Peyer's patch (tissue), 4 donors: Measurements from ENCODE around the gene WDR72. TPM values are rescaled to one million over a fixed set of nuclear protein-coding genes. Genes with fewer than 3 reads are reported as not detected.

Source experiments
- DNase-seq, 3 donors: peaks; one replicate each; pipeline ENCODE4 v3.0.0-alpha.2; 2017 to 2019
- H3K27ac ChIP-seq, 4 donors: fragments of 200-600 bp; sonication (generic); one replicate each; pipeline ENCODE4 v1.5.1; 2016 to 2019
- H3K27me3 ChIP-seq, 2 donors: fragments of 200-600 bp; sonication (generic); one replicate each; pipeline ENCODE4 v1.5.1; 2019
- H3K36me3 ChIP-seq, 3 donors: fragments of 200-600 bp; sonication (generic); one replicate each; pipeline ENCODE4 v1.5.1; 2016 to 2019
- H3K4me1 ChIP-seq, 4 donors: fragments of 200-600 bp; sonication (generic); one replicate each; pipeline ENCODE4 v1.5.1; 2016 to 2019
- H3K4me3 ChIP-seq, 4 donors: fragments of 200-600 bp; sonication (generic); 1 replicate in 3 of 4; 2 replicates in 1 of 4; pipeline ENCODE4 v1.5.1; 2016 to 2019; ENCODE audit warnings: mild to moderate bottlenecking in 1 of 4
- H3K9me3 ChIP-seq, 4 donors: fragments of 200-600 bp; sonication (generic); one replicate each; pipeline ENCODE4 v1.5.1; 2016 to 2019; ENCODE audit warnings: mild to moderate bottlenecking in 1 of 4
- POLR2A ChIP-seq, 2 donors: fragments of 450-650 bp; IDR thresholded peaks; one replicate each; pipeline ENCODE4 v1.5.1; 2017; ENCODE audit warnings: antibody characterized with exemption in 2 of 2, mild to moderate bottlenecking in 2 of 2, moderate library complexity in 2 of 2
- total RNA-seq, 4 donors: library from RNA; depleted of rRNA; stranded (reverse); fragments of >200 nt; gene quantifications; one replicate each; pipeline ENCODE4 v1.1.0, GENCODE V29; 2016
- TF ChIP-seq, protein P1 (sequence below), 6 experiments: fragments of 450-650 bp in 4 of 6; fragments of 200-600 bp in 2 of 6; sonication (generic) in 1 of 6; IDR thresholded peaks; one replicate each; pipeline ENCODE4 v1.5.1; 2017 to 2019; ENCODE audit warnings: antibody characterized with exemption in 6 of 6, mild to moderate bottlenecking in 3 of 6, moderate library complexity in 1 of 6

WDR72 gene
- total RNA-seq, 4 donors from 2014 or later: not detected

DNA sequence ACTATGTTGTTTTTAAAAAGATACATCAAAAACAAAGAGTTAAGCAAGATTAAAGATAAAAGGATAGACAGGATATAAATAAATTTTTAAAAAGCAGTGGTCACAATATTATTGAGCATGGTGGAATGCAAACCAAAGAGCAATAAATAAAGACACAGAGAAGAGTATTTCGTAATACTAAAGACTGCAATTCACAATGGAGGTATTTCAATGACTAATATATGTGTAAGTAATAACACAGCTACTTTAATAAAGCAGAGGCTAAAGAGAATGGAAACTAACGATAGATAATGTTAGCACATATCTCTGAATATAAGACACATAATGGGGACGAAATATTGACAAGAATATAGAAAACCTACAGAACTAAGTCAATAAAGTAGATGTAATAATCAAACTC lies 219.6 kb downstream of the WDR72 start:
- Histone ChIP-seq H3K27ac (no peak overlapping the region), H3K27me3 (no peaks in the 10 kb centered on the region), H3K36me3 (no peaks in the 10 kb centered on the region), H3K4me3 (no peak overlapping the region), H3K4me1 (no peaks in the 10 kb centered on the region), H3K9me3 (no peaks in the 10 kb centered on the region)
- no peak for TF ChIP-seq POLR2A (IDR thresholded peaks at IDR 0.05)
- TF ChIP-seq, protein P1, sequence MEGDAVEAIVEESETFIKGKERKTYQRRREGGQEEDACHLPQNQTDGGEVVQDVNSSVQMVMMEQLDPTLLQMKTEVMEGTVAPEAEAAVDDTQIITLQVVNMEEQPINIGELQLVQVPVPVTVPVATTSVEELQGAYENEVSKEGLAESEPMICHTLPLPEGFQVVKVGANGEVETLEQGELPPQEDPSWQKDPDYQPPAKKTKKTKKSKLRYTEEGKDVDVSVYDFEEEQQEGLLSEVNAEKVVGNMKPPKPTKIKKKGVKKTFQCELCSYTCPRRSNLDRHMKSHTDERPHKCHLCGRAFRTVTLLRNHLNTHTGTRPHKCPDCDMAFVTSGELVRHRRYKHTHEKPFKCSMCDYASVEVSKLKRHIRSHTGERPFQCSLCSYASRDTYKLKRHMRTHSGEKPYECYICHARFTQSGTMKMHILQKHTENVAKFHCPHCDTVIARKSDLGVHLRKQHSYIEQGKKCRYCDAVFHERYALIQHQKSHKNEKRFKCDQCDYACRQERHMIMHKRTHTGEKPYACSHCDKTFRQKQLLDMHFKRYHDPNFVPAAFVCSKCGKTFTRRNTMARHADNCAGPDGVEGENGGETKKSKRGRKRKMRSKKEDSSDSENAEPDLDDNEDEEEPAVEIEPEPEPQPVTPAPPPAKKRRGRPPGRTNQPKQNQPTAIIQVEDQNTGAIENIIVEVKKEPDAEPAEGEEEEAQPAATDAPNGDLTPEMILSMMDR (IDR thresholded peaks at IDR 0.05): no peak
- no peak for DNase-seq

DNA sequence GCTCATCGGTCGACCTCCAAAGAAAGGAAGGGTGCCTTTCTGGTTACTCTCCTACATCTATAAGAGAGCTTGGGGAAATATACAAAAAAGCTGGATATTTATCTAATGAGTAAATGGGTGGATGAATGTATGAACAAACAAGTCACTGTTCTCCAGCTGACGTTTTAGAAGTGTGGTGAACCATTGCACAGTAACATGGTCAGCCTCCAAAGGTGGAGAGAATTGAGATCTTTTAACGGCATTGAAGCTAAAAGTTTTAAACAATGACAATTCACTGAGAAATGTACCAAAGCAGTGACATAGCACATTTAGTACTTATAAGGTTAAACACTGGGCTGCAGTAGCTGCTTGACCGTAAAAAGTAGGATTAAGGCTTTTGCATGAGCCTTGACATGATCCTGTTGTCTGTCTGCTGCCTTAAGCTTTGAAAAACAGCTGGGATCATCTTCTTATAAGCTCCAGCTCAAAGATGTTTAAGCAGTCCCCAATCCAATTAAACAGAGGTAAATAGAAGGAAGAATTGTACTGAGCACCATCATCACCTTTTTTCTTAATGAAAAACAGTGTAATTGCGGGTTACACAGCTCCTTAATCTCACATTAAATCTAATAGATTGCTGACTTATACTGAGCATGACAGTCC lies 222.9 kb downstream of the WDR72 start:
- Histone ChIP-seq H3K27me3 (no peaks in the 10 kb centered on the region), H3K36me3 (no peaks in the 10 kb centered on the region), H3K4me3 (no peak overlapping the region), H3K4me1 (no peaks in the 10 kb centered on the region), H3K9me3 (no peaks in the 10 kb centered on the region), H3K27ac (no peak overlapping the region)
- TF ChIP-seq, protein P1 (IDR thresholded peaks at IDR 0.05): no peak
- TF ChIP-seq POLR2A (IDR thresholded peaks at IDR 0.05): no peak
- no peak for DNase-seq

DNA sequence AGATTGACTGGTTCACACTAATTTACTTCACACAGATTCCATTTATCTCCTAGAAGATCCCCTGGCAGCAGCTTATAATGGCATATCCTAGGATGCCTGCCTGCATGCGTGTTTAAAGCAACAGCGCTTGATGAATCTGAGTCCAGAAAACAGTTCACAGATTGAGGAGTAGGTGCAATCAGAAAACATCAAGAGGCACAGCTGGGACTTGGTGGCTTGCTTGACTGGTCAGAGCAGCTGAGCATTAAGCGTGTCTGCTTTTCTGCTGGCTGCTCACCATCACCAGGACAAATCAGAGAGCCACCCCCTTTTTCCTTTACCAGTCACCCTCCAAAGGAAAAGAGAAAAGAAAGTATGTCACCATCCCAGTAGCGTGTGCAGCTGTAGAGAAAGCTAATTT lies 223.6 kb downstream of the WDR72 start:
- H3K9me3 ChIP-seq: no peaks in the 10 kb centered on the region
- no peak for DNase-seq
- H3K27ac ChIP-seq: no peak overlapping the region
- no peaks in the 10 kb centered on the region for H3K36me3 ChIP-seq
- H3K4me3 ChIP-seq: no peak overlapping the region
- no peaks in the 10 kb centered on the region for H3K27me3 ChIP-seq
- TF ChIP-seq, protein P1 (IDR thresholded peaks at IDR 0.05): no peak
- TF ChIP-seq POLR2A (IDR thresholded peaks at IDR 0.05): no peak
- H3K4me1 ChIP-seq: no peaks in the 10 kb centered on the region

DNA sequence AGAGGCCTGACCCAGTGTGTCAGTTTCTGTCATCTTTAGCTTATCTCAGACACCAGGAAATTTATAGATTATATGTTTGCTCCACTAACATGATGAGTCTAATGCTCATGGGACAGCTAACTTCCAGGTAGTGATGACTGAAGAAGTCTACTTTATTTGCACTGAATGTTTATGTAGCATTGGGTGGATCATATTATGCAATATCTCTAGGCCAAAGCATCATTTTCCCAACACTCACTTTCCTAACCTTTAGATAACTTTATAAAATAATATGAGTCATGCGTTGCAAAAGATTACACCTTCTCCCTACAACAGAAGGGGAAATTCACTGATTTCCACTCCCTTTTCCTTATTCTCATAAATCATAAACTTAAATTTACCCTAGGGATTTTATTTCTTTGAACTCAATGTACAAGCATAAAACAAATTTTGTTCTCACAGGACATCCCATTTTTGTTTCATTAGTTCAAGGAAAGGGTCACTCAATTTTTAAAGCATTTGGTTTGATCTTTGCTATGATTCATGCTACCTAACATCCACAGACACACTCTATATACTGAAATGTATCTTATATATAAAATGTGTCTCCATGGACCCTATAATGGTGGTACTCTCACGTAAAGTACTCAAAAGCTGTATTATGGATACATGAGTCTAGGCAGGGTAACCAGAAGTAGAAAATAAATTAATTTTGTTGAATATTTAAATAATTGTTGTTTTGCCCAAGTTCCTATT lies 225.2 kb downstream of the WDR72 start:
- no peaks in the 10 kb centered on the region for H3K9me3 ChIP-seq
- no peak overlapping the region for H3K4me3 ChIP-seq
- no peaks in the 10 kb centered on the region for H3K27me3 ChIP-seq
- TF ChIP-seq, protein P1 (IDR thresholded peaks at IDR 0.05): no peak
- no peak for TF ChIP-seq POLR2A (IDR thresholded peaks at IDR 0.05)
- no peaks in the 10 kb centered on the region for H3K36me3 ChIP-seq
- DNase-seq: no peak
- no peak overlapping the region for H3K27ac ChIP-seq
- no peaks in the 10 kb centered on the region for H3K4me1 ChIP-seq

DNA sequence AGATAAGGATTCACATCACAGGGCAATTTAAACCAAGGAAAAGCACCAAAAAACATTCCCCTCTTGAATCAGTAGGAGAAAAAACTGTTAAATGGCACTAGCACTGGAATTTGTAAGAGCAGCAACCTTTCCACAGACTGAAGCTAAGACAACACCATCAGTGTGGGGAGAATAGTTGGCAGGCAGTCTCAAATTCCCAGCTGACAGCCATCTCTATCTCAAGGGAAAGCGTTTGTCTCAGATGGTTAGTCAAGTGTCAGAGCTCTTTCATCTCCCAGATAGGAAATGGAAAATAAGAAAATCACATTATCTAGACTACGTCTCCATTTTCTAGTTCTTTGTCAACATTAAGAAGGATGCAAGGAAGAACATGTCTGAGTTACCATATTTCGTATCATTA lies 228.7 kb downstream of the WDR72 start:
- H3K27ac ChIP-seq: no peak overlapping the region
- no peaks in the 10 kb centered on the region for H3K9me3 ChIP-seq
- no peak for DNase-seq
- no peaks in the 10 kb centered on the region for H3K4me1 ChIP-seq
- no peak overlapping the region for H3K4me3 ChIP-seq
- H3K27me3 ChIP-seq: no peaks in the 10 kb centered on the region
- H3K36me3 ChIP-seq: no peaks in the 10 kb centered on the region
- no peak for TF ChIP-seq POLR2A (IDR thresholded peaks at IDR 0.05)
- TF ChIP-seq, protein P1 (IDR thresholded peaks at IDR 0.05): no peak
